GM21723 (cell line): Measurements from ENCODE around the gene WASHC2A.
"Not testable (repeated sequence)": the region's sequence is repeated elsewhere in the genome, so short reads cannot be mapped to it uniquely, and the experiment has no call there.

Experiments used
- ATAC-seq: cut with Tn5 transposase; IDR thresholded peaks from one replicate; pipeline ENCODE4 v1.9.1; 2021; ENCODE audit warnings: mild to moderate bottlenecking, moderate library complexity; ENCODE audit not compliant: unreplicated experiment

The WASHC2A gene

GRCh38 chr10:50067546-50068351 lies at the start of gene WASHC2A:
Gene WASHC2A, plus strand, starts transcription at chr10:50067954. Its CDS starts 52 bp downstream, at chr10:50068006.
- ATAC-seq = peak; percentile 94

GRCh38 chr10:50019279-50019678 lies 48.5 kb upstream of the WASHC2A start:
- not testable (repeated sequence) for ATAC-seq

GRCh38 chr10:50020451-50021024 lies 47.2 kb upstream of the WASHC2A start:
- not testable (repeated sequence) for ATAC-seq

GRCh38 chr10:50021646-50022045 lies 46.1 kb upstream of the WASHC2A start:
- ATAC-seq = no peak

GRCh38 chr10:50024716-50025383 lies 42.9 kb upstream of the WASHC2A start:
- ATAC-seq = not testable (repeated sequence)

GRCh38 chr10:50025627-50026026 lies 42.1 kb upstream of the WASHC2A start:
- no peak for ATAC-seq

- no peak for ATAC-seq
These were observed 40.6 kb upstream of the WASHC2A start for GRCh38 chr10:50027195-50027594.

- ATAC-seq = no peak
These were observed 34.3 kb upstream of the WASHC2A start for GRCh38 chr10:50033481-50033880.

GRCh38 chr10:50035337-50035736 lies 32.4 kb upstream of the WASHC2A start:
- ATAC-seq = not testable (repeated sequence)

- no peak for ATAC-seq
These were observed 22.7 kb upstream of the WASHC2A start for GRCh38 chr10:50044941-50045664.

GRCh38 chr10:50046457-50046856 lies 21.3 kb upstream of the WASHC2A start:
- ATAC-seq = not testable (repeated sequence)

- not testable (repeated sequence) for ATAC-seq
These were observed 20.2 kb upstream of the WASHC2A start for GRCh38 chr10:50047594-50047993.

GRCh38 chr10:50051995-50052660 lies 15.6 kb upstream of the WASHC2A start:
- ATAC-seq = peak; percentile 68

GRCh38 chr10:50052778-50053376 lies 14.9 kb upstream of the WASHC2A start:
- ATAC-seq = not testable (repeated sequence)

- not testable (repeated sequence) for ATAC-seq
These were observed 12.1 kb upstream of the WASHC2A start for GRCh38 chr10:50055494-50056292.

GRCh38 chr10:50056654-50057053 lies 11.1 kb upstream of the WASHC2A start:
- ATAC-seq = not testable (repeated sequence)

- not testable (repeated sequence) for ATAC-seq
These were observed 9.0 kb upstream of the WASHC2A start for GRCh38 chr10:50058727-50059126.

GRCh38 chr10:50059946-50060345 lies 7.8 kb upstream of the WASHC2A start:
- ATAC-seq = not testable (repeated sequence)

- ATAC-seq = not testable (repeated sequence)
These were observed 6.2 kb upstream of the WASHC2A start for GRCh38 chr10:50061548-50061947.
